Peyer's patch (tissue), 4 donors: Measurements from ENCODE around the gene LTBP2.

Experiments
- CTCF ChIP-seq, 6 experiments: fragments of 450-650 bp in 4 of 6; fragments of 200-600 bp in 2 of 6; sonication (generic) in 1 of 6; IDR thresholded peaks; one replicate each; pipeline ENCODE4 v1.5.1; 2017 to 2019; ENCODE audit warnings: antibody characterized with exemption in 6 of 6, mild to moderate bottlenecking in 3 of 6, moderate library complexity in 1 of 6
- POLR2A ChIP-seq, 2 donors: fragments of 450-650 bp; IDR thresholded peaks; one replicate each; pipeline ENCODE4 v1.5.1; 2017; ENCODE audit warnings: antibody characterized with exemption in 2 of 2, mild to moderate bottlenecking in 2 of 2, moderate library complexity in 2 of 2

- no peak for TF ChIP-seq CTCF (IDR thresholded peaks at IDR 0.05)
- TF ChIP-seq POLR2A (IDR thresholded peaks at IDR 0.05) = no peak
Measured at GRCh38 chr14:74483321-74483720, 128.7 kb downstream of the LTBP2 start.
